ENCODE results near the gene NT5DC2. TPM values are rescaled to one million over a fixed set of nuclear protein-coding genes. Genes with fewer than 3 reads are reported as not detected.

NT5DC2 gene
- total and polyA plus RNA-seq, 7 donors: 6.8 to 13.7 (median 10.3) TPM

- Histone ChIP-seq H3K4me3 (peak overlapping the region; percentile 69), H3K9me3 (no peaks in the 10 kb centered on the region), H3K36me3 (ENCODE audit: insufficient read depth in 1 of 2, low read depth in 1 of 2) (peaks cover 0 to 5% of the 10 kb centered on the region in 2 donors), H3K27ac (no peak overlapping the region), H3K27me3 (ENCODE audit: insufficient read depth in 3 of 3, low read length in 2 of 3) (no peaks in the 10 kb centered on the region), H3K4me1 (peaks cover 16% of the 10 kb centered on the region)
- intact Hi-C loops (cut with DNase I): loop anchor here (5.0 kb wide), 2 partner anchors 35 to 60 kb away; partner anchors contain the start of gene STAB1 (in 1 of the 2)
- DNase-seq: peak in 1 of 2 donors; percentile 60
- 60 to 65% (median 62%) methylated on average over 5 of the region's 5 CpGs for WGBS, 3 donors
- no peak for ATAC-seq
- TF ChIP-seq CTCF (IDR thresholded peaks at IDR 0.05): no peak
Measured at GRCh38 chr3:52532517-52532837, 1.2 kb downstream of the NT5DC2 start.

- H3K4me3 ChIP-seq: peak overlapping the region; percentile 69
- intact Hi-C loops (cut with DNase I): loop anchor here (5.0 kb wide), 2 partner anchors 35 to 60 kb away; partner anchors contain the start of gene STAB1 (in 1 of the 2)
- no peak for TF ChIP-seq CTCF (IDR thresholded peaks at IDR 0.05)
- peaks cover 0 to 5% of the 10 kb centered on the region in 2 donors for H3K36me3 ChIP-seq (ENCODE audit: insufficient read depth in 1 of 2, low read depth in 1 of 2)
- H3K9me3 ChIP-seq: no peaks in the 10 kb centered on the region
- ATAC-seq (no peak), DNase-seq (peak in 1 of 2 donors; percentile 59)
- 87 to 90% (median 89%) methylated on average over 14 of the region's 14 CpGs for WGBS, 3 donors
- H3K4me1 ChIP-seq: peaks cover 13% of the 10 kb centered on the region
- no peak overlapping the region for H3K27ac ChIP-seq
- H3K27me3 ChIP-seq (ENCODE audit: insufficient read depth in 3 of 3, low read length in 2 of 3): no peaks in the 10 kb centered on the region
Measured at GRCh38 chr3:52531860-52532516, 1.7 kb downstream of the NT5DC2 start.

GRCh38 chr3:52530918-52531826, 2.5 kb downstream of the NT5DC2 start:
- Histone ChIP-seq H3K27me3 (ENCODE audit: insufficient read depth in 3 of 3, low read length in 2 of 3) (no peaks in the 10 kb centered on the region), H3K9me3 (no peaks in the 10 kb centered on the region), H3K4me3 (no peak overlapping the region), H3K27ac (peak overlapping the region; percentile 55), H3K36me3 (ENCODE audit: insufficient read depth in 1 of 2, low read depth in 1 of 2) (peaks cover 0 to 5% of the 10 kb centered on the region in 2 donors), H3K4me1 (peaks cover 13% of the 10 kb centered on the region)
- peak in 3 of 4 donors; percentile 31 to 60 (median 36) for ATAC-seq
- peak; percentile 40 to 68 for DNase-seq
- no peak for TF ChIP-seq CTCF (IDR thresholded peaks at IDR 0.05)
- intact Hi-C loops (cut with DNase I): loop anchor here (5.0 kb wide), 2 partner anchors 34 to 59 kb away; partner anchors contain the start of gene STAB1 (in 1 of the 2)
- WGBS, 3 donors: 43 to 53% (median 49%) methylated on average over 10 of the region's 10 CpGs

- intact Hi-C loops (cut with DNase I): loop anchor here (5.0 kb wide), 2 partner anchors 32 to 57 kb away; partner anchors contain the start of gene STAB1 (in 1 of the 2)
- peak overlapping the region; percentile 55 for H3K27ac ChIP-seq
- H3K4me1 ChIP-seq: peaks cover 6% of the 10 kb centered on the region
- H3K9me3 ChIP-seq: no peaks in the 10 kb centered on the region
- DNase-seq (peak in 1 of 2 donors; percentile 59), ATAC-seq (peak in 3 of 4 donors; percentile 25 to 44 (median 38))
- H3K4me3 ChIP-seq: no peak overlapping the region
- H3K36me3 ChIP-seq (ENCODE audit: insufficient read depth in 1 of 2, low read depth in 1 of 2): peaks cover 0 to 5% of the 10 kb centered on the region in 2 donors
- TF ChIP-seq CTCF (IDR thresholded peaks at IDR 0.05): no peak
- 54 to 72% (median 59%) methylated on average over 12 of the region's 12 CpGs for WGBS, 3 donors
- H3K27me3 ChIP-seq (ENCODE audit: insufficient read depth in 3 of 3, low read length in 2 of 3): no peaks in the 10 kb centered on the region
Measured at GRCh38 chr3:52529376-52530333, 4.0 kb downstream of the NT5DC2 start.
